Measurements from ENCODE around the gene WBP1L.
A peak's percentile ranks its signal among the peaks of the same experiment; 100 is the strongest.
"Not testable (repeated sequence)": the region's sequence is repeated elsewhere in the genome, so short reads cannot be mapped to it uniquely, and the experiment has no call there.

The WBP1L gene

DNA sequence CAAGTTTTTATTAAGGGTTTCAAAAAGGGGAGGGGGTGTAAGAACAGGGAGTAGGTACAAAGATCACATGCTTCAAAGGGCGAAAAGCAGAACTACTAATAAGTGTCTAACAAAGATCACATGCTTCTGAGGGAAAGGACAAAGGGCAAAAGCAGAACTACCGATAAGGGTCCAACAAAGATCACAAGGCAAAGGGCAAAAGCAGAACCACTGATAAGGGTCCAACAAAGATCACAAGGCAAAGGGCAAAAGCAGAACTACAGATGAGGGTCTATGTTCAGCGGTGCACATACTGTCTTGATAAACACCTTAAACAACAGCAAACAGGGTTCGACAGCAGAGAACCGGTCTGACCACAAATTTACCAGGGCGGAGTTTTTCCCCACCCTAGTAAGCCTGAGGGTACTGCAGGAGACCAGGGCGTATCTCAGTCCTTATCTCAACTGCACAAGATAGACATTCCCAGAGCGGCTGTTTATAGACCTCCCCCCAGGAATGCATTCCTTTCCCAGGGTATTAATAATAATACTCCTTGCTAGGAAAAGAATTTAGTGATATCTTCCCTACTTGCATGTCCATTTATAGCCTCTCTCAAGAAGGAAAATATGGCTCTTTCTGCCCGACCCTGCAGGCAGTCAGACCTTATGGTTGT is 94.7 kb downstream of the WBP1L start:
- DNase-seq (ENCODE audit: low read depth): not testable (repeated sequence)

DNA sequence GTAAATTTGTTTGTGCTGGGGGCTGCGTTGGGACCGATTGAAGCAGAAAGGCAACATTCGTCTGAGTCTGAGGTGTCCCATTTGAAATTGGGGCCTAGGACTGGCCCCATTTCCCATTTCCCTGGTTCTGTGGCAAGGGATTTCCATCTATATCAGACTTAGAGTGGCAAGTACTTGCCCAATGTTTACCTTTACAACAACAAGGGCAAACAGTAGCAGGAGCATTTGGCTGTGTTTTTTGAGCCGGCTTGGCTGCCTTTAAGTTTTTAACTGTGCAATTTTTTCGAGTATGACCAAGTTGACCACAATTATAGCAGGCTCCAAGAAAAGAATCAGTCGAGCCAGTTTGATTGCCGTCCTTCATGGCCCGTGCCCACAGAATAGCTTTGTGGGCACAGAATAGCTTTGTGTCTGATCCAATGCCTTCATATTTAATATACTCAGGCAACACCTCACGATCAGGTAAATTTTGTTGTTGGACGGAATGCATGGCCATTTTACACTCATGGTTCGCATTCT is 98.1 kb downstream of the WBP1L start:
- DNase-seq (ENCODE audit: low read depth): no peak

DNA sequence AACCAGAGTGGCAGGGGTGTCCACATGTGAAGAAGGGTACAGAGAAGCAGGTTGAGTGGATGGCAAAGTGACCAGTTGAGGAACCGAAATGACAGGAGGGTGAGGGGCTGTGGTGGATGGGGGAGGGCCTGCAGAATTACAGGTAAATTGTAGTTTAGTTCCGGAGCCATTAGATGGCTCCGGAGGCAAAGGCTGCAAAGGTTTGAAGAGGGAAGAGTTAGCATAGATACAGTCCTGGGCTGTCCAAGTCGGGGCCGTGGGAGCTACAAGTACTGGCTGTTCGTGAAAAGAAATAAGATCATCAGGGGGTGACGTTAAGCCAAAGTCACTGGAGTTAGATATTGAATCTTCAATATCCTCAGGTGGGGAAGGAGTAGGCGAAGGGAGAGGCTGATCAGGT is 99.4 kb downstream of the WBP1L start:
- DNase-seq (ENCODE audit: low read depth): not testable (repeated sequence)

DNA sequence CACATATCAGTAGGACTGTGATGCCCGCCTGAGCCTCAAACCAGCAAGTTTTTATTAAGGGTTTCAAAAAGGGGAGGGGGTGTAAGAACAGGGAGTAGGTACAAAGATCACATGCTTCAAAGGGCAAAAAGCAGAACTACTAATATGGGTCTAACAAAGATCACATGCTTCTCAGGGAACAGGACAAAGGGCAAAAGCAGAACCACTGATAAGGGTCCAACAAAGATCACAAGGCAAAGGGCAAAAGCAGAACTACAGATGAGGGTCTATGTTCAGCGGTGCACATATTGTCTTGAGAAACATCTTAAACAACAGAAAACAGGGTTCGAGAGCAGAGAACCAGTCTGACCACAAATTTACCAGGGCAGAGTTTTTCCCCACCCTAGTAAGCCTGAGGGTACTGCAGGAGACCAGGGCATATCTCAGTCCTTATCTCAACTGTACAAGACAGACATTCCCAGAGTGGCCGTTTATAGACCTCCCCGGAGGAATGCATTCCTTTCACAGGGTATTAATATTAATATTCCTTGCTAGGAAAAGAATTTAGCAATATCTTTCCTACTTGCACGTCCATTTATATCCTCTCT is 100.5 kb downstream of the WBP1L start:
- not testable (repeated sequence) for DNase-seq (ENCODE audit: low read depth)

DNA sequence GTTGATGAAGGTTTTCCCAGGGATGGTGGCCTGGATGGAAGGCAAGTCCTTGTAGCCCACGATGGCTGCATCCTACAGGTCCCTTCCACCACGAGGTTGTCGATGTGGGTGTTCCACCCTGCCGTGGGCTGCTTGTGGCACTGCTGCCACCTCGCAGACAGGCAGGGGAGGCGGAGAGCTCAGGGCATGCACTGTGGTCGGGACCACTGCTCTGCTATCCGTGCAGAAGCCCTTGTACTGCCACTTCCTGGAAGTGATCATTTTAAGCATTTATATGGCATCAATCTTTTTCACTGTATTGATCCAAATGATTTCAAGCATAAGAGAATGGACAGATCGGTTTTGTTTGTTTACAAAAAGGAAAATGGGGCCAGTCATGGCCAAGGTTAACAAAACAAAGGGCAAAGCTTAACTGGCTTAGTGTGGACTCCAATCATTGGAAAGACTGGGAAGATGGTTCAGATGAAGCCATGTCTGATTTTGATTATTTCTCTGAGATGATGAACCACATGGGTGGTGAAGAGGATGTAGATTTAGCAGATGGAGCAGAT is 101.7 kb downstream of the WBP1L start:
- no peak for DNase-seq (ENCODE audit: low read depth)

DNA sequence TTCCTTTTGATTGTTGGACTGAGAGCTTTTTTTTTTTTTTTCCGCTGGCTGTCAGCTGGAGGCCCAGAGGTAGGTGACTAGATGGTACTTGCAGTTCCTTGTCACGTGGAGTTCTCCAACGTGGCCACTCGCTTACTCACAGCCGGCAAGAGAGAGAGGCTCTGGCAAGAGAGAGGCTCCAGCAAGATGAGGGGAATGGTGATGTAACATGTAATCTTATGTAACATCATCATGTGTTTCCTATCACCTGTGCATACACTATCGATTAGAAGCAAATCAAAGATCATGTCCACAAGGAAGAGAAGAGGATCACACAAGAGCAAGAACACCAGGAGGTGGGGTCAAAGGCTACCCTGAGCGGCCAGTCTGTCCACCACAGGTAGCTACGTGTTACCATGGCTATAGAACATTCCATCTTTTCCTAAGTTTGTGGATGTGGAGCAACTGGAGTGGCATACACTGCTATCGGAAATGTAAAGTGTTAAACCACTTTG is 106.3 kb downstream of the WBP1L start:
- no peak for DNase-seq (ENCODE audit: low read depth)

DNA sequence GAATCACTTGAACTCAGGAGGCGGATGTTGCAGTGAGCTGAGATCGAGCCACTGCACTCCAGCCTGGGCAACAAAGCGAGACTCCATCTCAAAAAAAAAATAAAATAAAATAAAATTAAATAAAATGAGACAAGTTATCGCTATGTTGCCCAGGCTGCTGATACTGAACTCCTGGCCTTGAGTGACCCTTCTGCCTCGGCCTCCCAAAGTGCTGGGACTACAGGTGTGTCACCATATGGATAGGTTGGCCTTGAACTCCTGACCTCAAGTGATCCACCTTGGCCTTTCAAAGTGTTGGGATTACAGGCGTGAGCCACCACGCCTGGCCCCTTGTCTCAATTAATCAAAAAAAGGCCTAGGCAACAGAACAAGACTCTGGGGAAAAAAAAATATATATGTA is 109.5 kb downstream of the WBP1L start:
- DNase-seq (ENCODE audit: low read depth): not testable (repeated sequence)

DNA sequence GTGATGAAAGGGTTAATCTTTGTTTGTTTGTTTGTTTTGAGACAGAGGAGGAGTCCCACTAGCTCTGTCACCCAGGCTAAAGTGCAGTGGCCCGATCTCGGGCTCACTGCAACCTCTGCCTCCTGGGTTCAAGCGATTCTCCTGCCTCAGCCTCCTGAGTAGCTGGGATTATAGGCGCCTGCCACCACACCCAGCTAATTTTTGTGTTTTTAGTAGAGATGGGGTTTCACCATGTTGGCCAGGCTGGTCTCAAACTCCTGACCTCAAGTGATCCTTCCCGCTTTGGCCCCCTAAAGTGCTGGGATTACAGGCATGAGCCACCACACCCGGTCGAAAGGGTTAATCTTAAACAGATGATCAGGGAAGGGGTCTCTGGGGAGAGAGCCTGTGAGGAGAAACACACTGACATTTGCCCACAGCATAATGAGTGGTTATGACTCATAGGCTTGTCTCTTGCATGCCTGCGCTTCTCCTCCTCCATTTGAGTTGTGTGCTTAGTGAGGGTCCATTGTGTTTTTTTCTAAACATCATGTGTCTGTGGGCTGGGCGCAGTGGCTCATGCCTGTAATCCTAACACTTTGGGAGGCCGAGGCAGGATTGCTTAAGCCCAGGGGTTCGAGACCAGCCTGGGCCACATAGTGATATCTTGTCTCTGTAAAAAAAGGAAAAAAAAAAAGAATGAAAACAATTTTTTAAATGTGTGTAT is 112.1 kb downstream of the WBP1L start:
- DNase-seq (ENCODE audit: low read depth): peak; percentile 96

DNA sequence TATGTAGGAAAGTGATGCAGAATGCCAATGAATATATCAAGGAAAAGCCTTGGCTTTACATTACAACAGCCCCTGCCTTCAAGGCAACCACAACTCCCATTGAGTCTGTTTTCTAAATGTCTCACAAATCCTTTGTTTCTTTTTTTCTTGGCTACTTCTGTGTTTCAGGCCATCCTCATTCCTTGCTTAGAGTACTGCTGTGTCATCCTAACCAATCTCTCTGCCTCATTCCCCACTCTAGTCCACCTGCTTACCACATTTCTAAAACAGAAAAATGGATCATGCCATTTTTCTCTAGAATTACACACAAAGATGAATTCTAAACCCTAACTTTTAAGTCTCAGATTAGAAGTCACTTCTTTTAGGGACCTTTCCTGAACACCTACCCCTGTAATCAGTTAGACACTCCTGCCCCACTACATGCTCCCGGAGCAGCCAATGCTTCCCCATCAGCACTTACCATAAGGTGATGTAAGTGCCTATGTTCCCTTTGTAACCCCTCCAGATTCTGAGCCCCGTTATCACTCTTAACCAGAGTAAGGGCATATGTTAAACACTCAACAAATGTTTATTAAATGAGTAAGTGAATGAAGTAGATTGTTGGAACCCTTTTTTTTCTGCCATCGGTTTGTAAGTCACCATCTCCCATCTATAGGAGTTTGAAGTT is 113.1 kb downstream of the WBP1L start:
- no peak for DNase-seq (ENCODE audit: low read depth)

DNA sequence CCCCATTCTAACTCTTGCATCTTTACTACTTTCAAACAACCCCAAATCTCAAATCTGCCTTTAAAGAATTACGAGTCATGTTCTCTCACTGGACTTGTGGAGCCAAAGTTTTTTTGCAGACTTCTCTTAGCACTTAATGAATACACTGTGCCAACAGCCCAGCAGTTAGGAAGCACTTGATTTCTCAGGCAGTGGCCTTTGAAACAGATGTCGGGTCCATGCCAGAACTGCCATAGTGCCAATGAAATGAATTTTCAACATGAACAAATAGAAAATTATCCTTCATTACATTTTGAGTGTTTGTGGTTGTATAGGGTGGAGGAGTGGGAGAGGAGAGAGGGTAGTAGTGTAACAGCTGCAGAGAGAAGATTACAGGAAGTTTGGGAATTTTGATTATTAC is 116.2 kb downstream of the WBP1L start:
- DNase-seq (ENCODE audit: low read depth): no peak

DNA sequence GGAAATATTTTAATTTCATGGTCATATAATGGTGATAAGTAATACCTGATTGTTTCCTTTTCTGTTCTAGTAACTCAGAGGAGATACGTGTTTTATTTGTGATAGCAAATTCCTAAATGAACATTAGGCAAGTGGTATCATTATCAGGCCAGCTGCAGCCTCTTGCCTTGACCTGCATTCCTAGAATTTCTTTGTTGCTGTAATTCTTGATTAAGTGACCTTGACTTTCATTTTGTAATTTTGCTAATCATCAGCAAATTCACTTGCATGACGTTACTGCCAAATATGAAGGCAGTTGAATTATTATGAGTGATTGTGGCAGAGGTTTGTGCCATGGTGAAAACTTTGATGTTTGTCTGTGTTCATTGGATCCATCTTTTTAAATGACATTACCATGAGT is 119.9 kb downstream of the WBP1L start:
- DNase-seq (ENCODE audit: low read depth): peak; percentile 34

DNA sequence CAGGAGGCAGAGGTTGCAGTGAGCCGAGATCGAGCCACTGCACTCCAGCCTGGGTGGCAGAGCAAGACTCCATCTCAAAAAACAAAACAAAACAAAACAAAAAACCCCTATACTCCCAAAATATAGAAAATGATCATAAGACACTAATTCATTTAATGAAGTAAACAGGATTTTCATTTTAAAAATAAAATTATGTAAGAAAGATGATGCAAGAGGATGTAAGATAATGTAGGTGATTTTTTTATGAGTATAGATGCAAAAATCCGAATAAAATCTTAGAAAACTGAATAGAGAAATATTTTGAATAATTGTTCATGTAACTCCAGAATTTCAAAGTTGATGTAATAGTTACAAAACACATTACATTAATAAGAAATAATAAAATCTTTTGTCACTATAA is 121.9 kb downstream of the WBP1L start:
- no peak for DNase-seq (ENCODE audit: low read depth)

All from iris pigment epithelial cell (primary cell).